ENCODE measurements around the gene NOX1.

The NOX1 gene

DNA sequence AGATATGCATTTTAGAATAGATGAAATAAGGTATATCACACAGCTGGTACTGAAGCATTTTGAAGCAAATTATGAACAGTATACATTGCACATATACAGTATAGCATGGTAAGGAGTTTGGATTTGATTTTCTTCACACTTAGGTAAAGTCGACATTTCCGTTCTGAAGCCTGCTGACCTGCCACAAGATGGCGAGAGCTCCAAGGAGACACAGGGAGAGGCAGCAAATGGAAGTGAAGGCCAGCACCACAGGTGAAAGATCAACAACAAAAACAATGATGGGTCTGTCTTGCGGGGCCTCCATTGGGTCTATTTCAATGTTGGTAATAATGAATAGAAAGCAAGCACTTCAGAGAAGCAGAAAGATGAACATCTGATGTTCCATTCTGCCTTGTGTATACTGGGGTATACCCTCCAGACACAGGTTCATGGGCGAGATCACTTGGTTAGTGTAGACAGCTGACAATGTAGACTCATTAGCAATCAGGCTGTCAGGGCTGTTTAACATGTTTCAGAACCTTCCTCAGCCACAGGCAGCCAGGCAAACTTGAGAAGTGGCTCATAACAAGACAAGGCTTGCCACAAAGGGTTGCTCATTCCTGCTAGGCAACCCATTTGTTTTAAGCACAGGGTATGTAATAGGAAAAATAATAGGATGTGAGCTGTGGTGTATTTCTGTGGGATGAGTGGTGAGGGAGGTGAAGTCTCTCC lies 21.4 kb upstream of the NOX1 start:
- H3K4me3 ChIP-seq (ENCODE audit: low read depth, low read length), result no peak overlapping the region
- no peaks in the 10 kb centered on the region for H3K9me3 ChIP-seq
- TF ChIP-seq, protein P1, sequence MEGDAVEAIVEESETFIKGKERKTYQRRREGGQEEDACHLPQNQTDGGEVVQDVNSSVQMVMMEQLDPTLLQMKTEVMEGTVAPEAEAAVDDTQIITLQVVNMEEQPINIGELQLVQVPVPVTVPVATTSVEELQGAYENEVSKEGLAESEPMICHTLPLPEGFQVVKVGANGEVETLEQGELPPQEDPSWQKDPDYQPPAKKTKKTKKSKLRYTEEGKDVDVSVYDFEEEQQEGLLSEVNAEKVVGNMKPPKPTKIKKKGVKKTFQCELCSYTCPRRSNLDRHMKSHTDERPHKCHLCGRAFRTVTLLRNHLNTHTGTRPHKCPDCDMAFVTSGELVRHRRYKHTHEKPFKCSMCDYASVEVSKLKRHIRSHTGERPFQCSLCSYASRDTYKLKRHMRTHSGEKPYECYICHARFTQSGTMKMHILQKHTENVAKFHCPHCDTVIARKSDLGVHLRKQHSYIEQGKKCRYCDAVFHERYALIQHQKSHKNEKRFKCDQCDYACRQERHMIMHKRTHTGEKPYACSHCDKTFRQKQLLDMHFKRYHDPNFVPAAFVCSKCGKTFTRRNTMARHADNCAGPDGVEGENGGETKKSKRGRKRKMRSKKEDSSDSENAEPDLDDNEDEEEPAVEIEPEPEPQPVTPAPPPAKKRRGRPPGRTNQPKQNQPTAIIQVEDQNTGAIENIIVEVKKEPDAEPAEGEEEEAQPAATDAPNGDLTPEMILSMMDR (IDR thresholded peaks at IDR 0.05; ENCODE audit: low read depth, low read length), result peak; percentile 45
- H3K4me1 ChIP-seq, result no peaks in the 10 kb centered on the region
- H3K36me3 ChIP-seq, result no peaks in the 10 kb centered on the region
- peak; percentile 16 for DNase-seq
- no peaks in the 10 kb centered on the region for H3K27me3 ChIP-seq

DNA sequence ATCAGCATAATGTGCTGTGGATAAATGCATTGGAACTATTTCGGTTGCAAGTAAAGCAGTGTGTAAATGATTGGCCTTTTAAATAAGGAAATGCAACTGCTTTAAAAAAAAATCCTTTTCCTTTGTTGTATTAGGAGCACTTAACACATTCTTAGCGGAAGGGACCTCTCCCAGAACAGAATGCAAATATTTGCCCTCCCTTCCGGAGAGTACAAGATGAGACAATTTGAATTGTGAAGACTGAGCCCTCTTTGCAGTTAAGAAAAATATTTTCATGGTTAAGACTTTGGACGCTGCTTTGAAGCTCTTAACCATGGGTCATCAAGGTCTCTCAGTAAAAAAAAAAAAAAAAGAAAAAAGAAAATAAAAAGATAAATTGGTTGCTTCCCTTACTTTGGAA lies 9.5 kb upstream of the NOX1 start:
- TF ChIP-seq, protein P1 (IDR thresholded peaks at IDR 0.05; ENCODE audit: low read depth, low read length), result no peak
- Histone ChIP-seq H3K4me3 (ENCODE audit: low read depth, low read length) (no peak overlapping the region), H3K4me1 (no peaks in the 10 kb centered on the region), H3K9me3 (no peaks in the 10 kb centered on the region), H3K36me3 (no peaks in the 10 kb centered on the region), H3K27me3 (no peaks in the 10 kb centered on the region)
- DNase-seq, result no peak

DNA sequence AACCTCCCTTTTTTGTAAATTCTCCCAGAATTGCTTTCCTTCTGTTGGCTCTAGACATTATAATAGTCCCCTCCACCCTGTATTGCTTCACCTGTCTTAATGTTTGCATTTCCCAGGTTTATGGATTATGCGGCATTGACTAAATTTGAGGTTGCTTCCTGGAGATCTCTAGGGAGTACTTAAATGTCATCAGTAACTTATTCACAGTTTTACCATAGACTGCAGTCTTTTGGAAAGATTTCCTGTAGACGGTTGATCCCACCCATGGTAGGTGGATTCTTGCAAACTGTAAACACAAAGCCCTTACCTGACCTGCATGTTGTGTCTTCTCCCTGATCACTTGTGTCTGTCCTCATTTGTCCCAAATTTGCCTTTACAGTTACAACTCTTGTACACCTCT lies 6.2 kb upstream of the NOX1 start:
- Histone ChIP-seq H3K4me3 (ENCODE audit: low read depth, low read length) (no peak overlapping the region), H3K9me3 (no peaks in the 10 kb centered on the region), H3K36me3 (no peaks in the 10 kb centered on the region), H3K27me3 (no peaks in the 10 kb centered on the region), H3K4me1 (no peaks in the 10 kb centered on the region)
- TF ChIP-seq, protein P1 (IDR thresholded peaks at IDR 0.05; ENCODE audit: low read depth, low read length), result no peak
- DNase-seq, result no peak

DNA sequence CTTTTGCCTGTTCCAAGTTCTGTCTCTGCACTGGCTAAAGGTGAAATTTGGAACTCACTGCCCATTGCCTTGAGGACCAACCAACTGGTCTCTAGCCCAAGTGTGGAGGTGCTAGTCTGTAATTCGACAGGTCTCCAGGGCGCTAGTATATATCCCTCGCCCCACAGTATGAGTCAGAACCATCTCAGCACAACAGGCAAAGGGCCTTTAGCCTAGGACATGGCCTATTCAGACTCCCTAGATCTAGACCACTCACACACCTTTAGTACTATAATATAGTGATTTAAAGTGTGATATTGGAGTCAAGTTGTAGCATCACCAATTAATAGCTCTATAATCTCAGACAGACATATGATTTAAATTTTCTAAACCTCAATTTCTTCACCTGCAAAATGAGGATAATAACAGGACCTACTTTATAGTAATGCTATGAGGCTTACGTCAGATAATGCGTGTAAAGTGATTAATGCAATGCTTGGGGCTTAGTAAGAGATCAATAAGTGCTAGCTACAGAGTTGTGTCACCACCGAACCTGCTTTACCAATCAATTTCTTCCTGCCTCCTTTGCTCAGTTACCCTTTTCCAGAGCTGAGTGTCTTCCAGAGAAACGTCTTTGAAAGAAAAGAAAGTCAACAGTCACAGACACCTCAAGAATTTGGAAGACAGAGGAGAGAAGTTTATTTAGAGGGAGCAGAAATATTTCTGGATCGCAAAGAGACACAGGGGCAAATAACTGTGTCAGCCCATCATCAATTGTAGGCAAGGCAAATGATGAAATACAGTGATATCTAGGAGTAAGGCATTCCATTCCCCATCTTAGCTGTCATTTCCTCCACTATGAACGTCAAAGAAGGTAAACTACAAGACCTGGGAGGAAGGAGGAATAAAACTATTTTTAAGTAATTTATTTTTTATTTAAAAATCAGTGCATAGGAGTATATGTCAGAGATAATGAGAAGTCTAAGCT lies 2.3 kb downstream of the NOX1 start:
- Histone ChIP-seq H3K27me3 (no peaks in the 10 kb centered on the region), H3K36me3 (no peaks in the 10 kb centered on the region), H3K4me1 (no peaks in the 10 kb centered on the region), H3K4me3 (ENCODE audit: low read depth, low read length) (no peak overlapping the region), H3K9me3 (no peaks in the 10 kb centered on the region)
- TF ChIP-seq, protein P1 (IDR thresholded peaks at IDR 0.05; ENCODE audit: low read depth, low read length), result no peak
- no peak for DNase-seq

DNA sequence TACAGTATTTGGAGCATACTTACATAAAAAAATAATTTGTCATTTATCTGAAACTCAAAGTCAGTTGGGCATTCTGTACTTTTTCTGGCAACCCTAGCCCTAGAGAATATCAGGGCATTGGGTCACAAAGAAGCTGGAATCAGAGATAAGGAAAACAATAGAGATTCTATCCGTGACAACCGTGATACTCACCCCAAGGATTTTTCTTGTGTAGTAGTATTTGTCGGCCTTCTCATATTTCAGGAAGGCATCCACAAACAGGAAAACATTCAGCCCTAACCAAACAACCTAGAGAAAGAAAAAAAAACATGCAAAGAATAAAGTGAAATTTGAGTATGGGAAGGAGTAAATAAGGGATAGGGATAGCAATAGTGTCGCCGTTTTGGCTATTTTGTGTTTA lies 3.6 kb downstream of the NOX1 start:
- Histone ChIP-seq H3K4me1 (no peaks in the 10 kb centered on the region), H3K4me3 (ENCODE audit: low read depth, low read length) (no peak overlapping the region), H3K27me3 (no peaks in the 10 kb centered on the region), H3K9me3 (no peaks in the 10 kb centered on the region), H3K36me3 (no peaks in the 10 kb centered on the region)
- TF ChIP-seq, protein P1 (IDR thresholded peaks at IDR 0.05; ENCODE audit: low read depth, low read length), result no peak
- no peak for DNase-seq

DNA sequence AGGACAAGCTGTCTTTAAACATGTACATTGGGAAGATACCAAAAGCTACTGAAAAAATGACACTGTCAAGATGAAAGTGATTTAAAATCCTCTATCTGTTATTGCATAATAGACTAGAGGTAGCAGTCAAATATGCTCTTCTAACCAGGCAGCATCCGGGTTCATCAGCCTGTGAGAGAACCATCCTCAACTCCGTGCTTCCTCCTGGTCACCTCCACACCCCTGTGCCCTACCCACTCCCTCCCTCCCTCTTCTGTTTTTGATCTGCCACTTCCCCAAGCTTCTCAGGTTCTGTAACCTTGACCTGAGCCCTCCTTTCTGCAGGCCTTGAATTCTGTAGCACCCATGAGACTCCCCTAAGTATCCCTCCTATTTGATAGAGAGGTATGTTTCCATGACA lies 5.9 kb downstream of the NOX1 start:
- DNase-seq, result no peak
- Histone ChIP-seq H3K9me3 (no peaks in the 10 kb centered on the region), H3K36me3 (no peaks in the 10 kb centered on the region), H3K4me1 (no peaks in the 10 kb centered on the region), H3K4me3 (ENCODE audit: low read depth, low read length) (no peak overlapping the region), H3K27me3 (no peaks in the 10 kb centered on the region)
- TF ChIP-seq, protein P1 (IDR thresholded peaks at IDR 0.05; ENCODE audit: low read depth, low read length), result no peak

Data from BE2C (cell line).